H1 (cell line): ENCODE results near the gene C1QL1. TPM values are rescaled to one million over a fixed set of nuclear protein-coding genes. Genes with fewer than 3 reads are reported as not detected.

Experiments used
- CTCF ChIA-PET: fragments of 300-600 bp; sonication (Branson Sonifier 250); formaldehyde crosslinking; loops from one replicate; lab custom pipeline; 2021; ENCODE audit not compliant: partially characterized antibody; lab: Charles Lee
- POLR2A ChIA-PET: fragments of 300-600 bp; sonication (Branson Sonifier 250); formaldehyde crosslinking; loops from one replicate; lab custom pipeline; 2021; ENCODE audit warnings: inconsistent platforms; ENCODE audit not compliant: partially characterized antibody; lab: Charles Lee
- DNase-seq, 2 experiments: peaks; one replicate each; pipeline versions ENCODE4 v3.0.0 to v3.0.0-alpha.2; 2010 to 2022; ENCODE audit warnings: low spot score in 2 of 2, low read depth in 1 of 2, mixed read lengths in 1 of 2
- FAIRE-seq: peaks from 2 replicates; lab custom pipeline; 2011; peaks lifted over from hg19 to GRCh38; lab: Jason Lieb, UNC
- H2AFZ ChIP-seq: 2 replicates; pipeline ENCODE4 v1.8.1; 2012; ENCODE audit warnings: low read length, inconsistent platforms
- H2AK5ac ChIP-seq: 2 replicates; pipeline ENCODE4 v1.6.1; 2013; ENCODE audit warnings: low read depth, low read length
- H2BK120ac ChIP-seq: replicated peaks from 2 replicates; pipeline ENCODE3; 2013; ENCODE audit warnings: low read depth, low read length, inconsistent platforms
- H2BK12ac ChIP-seq: 2 replicates; pipeline ENCODE4 v1.6.1; 2013; ENCODE audit warnings: low read depth, low read length
- H2BK15ac ChIP-seq: 2 replicates; pipeline ENCODE4 v1.6.1; 2013; ENCODE audit warnings: low read length
- H2BK20ac ChIP-seq: 2 replicates; pipeline ENCODE4 v1.6.1; 2013; ENCODE audit warnings: low read length
- H2BK5ac ChIP-seq: 2 replicates; pipeline ENCODE4 v1.6.1; 2013; ENCODE audit warnings: low read depth, low read length
- H3K14ac ChIP-seq: 2 replicates; pipeline ENCODE4 v1.6.1; 2013; ENCODE audit warnings: inconsistent platforms; ENCODE audit not compliant: insufficient read length
- H3K18ac ChIP-seq: 2 replicates; pipeline ENCODE4 v1.6.1; 2013; ENCODE audit warnings: low read length; ENCODE audit errors: extremely low read depth
- H3K23ac ChIP-seq: 2 replicates; pipeline ENCODE4 v1.6.1; 2013; ENCODE audit warnings: inconsistent platforms; ENCODE audit not compliant: insufficient read length
- H3K23me2 ChIP-seq: 2 replicates; pipeline ENCODE4 v1.6.1; 2013; ENCODE audit warnings: low read depth, low read length
- H3K27ac ChIP-seq: 2 replicates; pipeline ENCODE4 v1.6.1; 2011; ENCODE audit warnings: low read depth, low read length, inconsistent platforms
- H3K27me3 ChIP-seq, 4 experiments: replicated peaks in 1 of 4; 1 replicate in 1 of 4; 2 replicates in 3 of 4; pipeline versions ENCODE4 v1.6.1 to v1.8.1; 2011 to 2013; ENCODE audit warnings: low read length in 3 of 4, mild to moderate bottlenecking in 3 of 4, inconsistent platforms in 2 of 4, mixed read lengths in 2 of 4, moderate library complexity in 1 of 4; ENCODE audit not compliant: control insufficient read depth in 3 of 4, insufficient read depth in 3 of 4; ENCODE audit errors: extremely low read depth in 1 of 4
- H3K36me3 ChIP-seq, 4 experiments: 2 replicates each; pipeline versions ENCODE4 v1.6.1 to v1.8.1; 2011 to 2013; ENCODE audit warnings: mild to moderate bottlenecking in 4 of 4, low read length in 3 of 4, moderate library complexity in 2 of 4, control low read depth in 1 of 4, inconsistent platforms in 1 of 4; ENCODE audit not compliant: insufficient read depth in 4 of 4, control insufficient read depth in 2 of 4
- H3K4ac ChIP-seq: replicated peaks from 2 replicates; pipeline ENCODE3; 2013; ENCODE audit warnings: low read length, low read depth, mixed read lengths, inconsistent platforms; ENCODE audit not compliant: insufficient read length
- H3K4me1 ChIP-seq, 4 experiments: replicated peaks in 1 of 4; 1 replicate in 1 of 4; 2 replicates in 3 of 4; pipeline versions ENCODE4 v1.6.1 to v1.8.1; 2011 to 2013; ENCODE audit warnings: low read length in 3 of 4, inconsistent platforms in 2 of 4, mixed read lengths in 1 of 4; ENCODE audit not compliant: insufficient read depth in 4 of 4, control insufficient read depth in 3 of 4
- H3K4me2 ChIP-seq, 2 experiments: 2 replicates each; pipeline versions ENCODE4 v1.6.1 to v1.8.1; 2011 to 2013; ENCODE audit warnings: low read depth in 2 of 2, low read length in 2 of 2, control low read depth in 1 of 2, inconsistent platforms in 1 of 2, mild to moderate bottlenecking in 1 of 2; ENCODE audit not compliant: insufficient read depth in 1 of 2
- H3K4me3 ChIP-seq, 4 experiments: fragments of 200-600, 300-600 bp in 1 of 4; sonication (generic), shearing (Covaris generic), sonication (Bioruptor Twin) in 1 of 4; 2 replicates each; pipeline versions ENCODE4 v1.5.1 to v1.8.1; 2011 to 2016; ENCODE audit warnings: low read length in 4 of 4, low read depth in 3 of 4, control low read depth in 2 of 4, inconsistent platforms in 2 of 4, mild to moderate bottlenecking in 2 of 4, mixed read lengths in 1 of 4, moderate library complexity in 1 of 4; ENCODE audit not compliant: insufficient read depth in 2 of 4; ENCODE audit errors: extremely low read depth in 1 of 4
- H3K56ac ChIP-seq: replicated peaks from 2 replicates; pipeline ENCODE3; 2013; ENCODE audit warnings: low read depth, mild to moderate bottlenecking, mixed read lengths, low read length, inconsistent platforms; ENCODE audit not compliant: insufficient read length
- H3K79me1 ChIP-seq: 2 replicates; pipeline ENCODE4 v1.6.1; 2013; ENCODE audit warnings: low read depth, low read length, control low read depth
- H3K79me2 ChIP-seq, 2 experiments: 2 replicates each; pipeline versions ENCODE4 v1.6.1 to v1.8.1; 2012 to 2013; ENCODE audit warnings: low read length in 2 of 2, mild to moderate bottlenecking in 2 of 2, inconsistent platforms in 1 of 2; ENCODE audit not compliant: insufficient read depth in 2 of 2, control insufficient read depth in 1 of 2
- H3K9ac ChIP-seq, 4 experiments: replicated peaks in 1 of 4; 1 replicate in 1 of 4; 2 replicates in 3 of 4; pipeline versions ENCODE4 v1.6.1 to v1.8.1; 2011 to 2013; ENCODE audit warnings: low read depth in 3 of 4, low read length in 3 of 4, control low read depth in 2 of 4, mild to moderate bottlenecking in 2 of 4, moderate library complexity in 2 of 4, inconsistent platforms in 1 of 4; ENCODE audit errors: extremely low read depth in 1 of 4
- H3K9me3 ChIP-seq, 2 experiments: 2 replicates each; pipeline versions ENCODE4 v1.6.1 to v1.8.1; 2012 to 2013; ENCODE audit warnings: mild to moderate bottlenecking in 2 of 2, moderate library complexity in 2 of 2, control low read depth in 1 of 2, inconsistent platforms in 1 of 2, low read depth in 1 of 2, low read length in 1 of 2, mixed read lengths in 1 of 2; ENCODE audit not compliant: insufficient read depth in 2 of 2
- H4K20me1 ChIP-seq, 2 experiments: replicated peaks in 1 of 2; 2 replicates each; pipeline versions ENCODE3 to v1.8.1; 2011 to 2013; ENCODE audit warnings: inconsistent platforms in 2 of 2, low read length in 2 of 2, mild to moderate bottlenecking in 1 of 2; ENCODE audit not compliant: insufficient read depth in 2 of 2, control insufficient read depth in 1 of 2
- H4K5ac ChIP-seq: 2 replicates; pipeline ENCODE4 v1.6.1; 2013; ENCODE audit warnings: low read length, low read depth, mixed read lengths, inconsistent platforms; ENCODE audit not compliant: insufficient read length
- H4K8ac ChIP-seq: 2 replicates; pipeline ENCODE4 v1.8.0; 2013; ENCODE audit warnings: mild to moderate bottlenecking, moderate library complexity, low read length, inconsistent platforms; ENCODE audit not compliant: insufficient read depth; ENCODE audit errors: extremely low read depth
- H4K91ac ChIP-seq: replicated peaks from 2 replicates; pipeline ENCODE3; 2013; ENCODE audit warnings: low read length, mixed read lengths, inconsistent platforms; ENCODE audit not compliant: insufficient read length
- BCL11A ChIP-seq, 2 experiments: IDR thresholded peaks; one replicate each; pipeline ENCODE4 v1.6.1; 2011; ENCODE audit warnings: low read depth in 2 of 2, low read length in 2 of 2, mild to moderate bottlenecking in 2 of 2
- CREB1 ChIP-seq: IDR thresholded peaks from 2 replicates; pipeline ENCODE4 v1.6.1; 2012; ENCODE audit warnings: inconsistent platforms
- GTF2F1 ChIP-seq: IDR thresholded peaks from 2 replicates; pipeline ENCODE4 v1.6.1; 2012; ENCODE audit warnings: low read depth, low read length, improper control_type of control experiment, borderline replicate concordance
- JUN ChIP-seq: IDR thresholded peaks from 2 replicates; pipeline ENCODE4 v1.6.1; 2011; ENCODE audit warnings: low read depth, mild to moderate bottlenecking, improper control_type of control experiment, low read length
- KDM1A ChIP-seq: fragments of 200-600, 300-600 bp; sonication (generic); IDR thresholded peaks from 2 replicates; pipeline ENCODE4 v1.7.1; 2016; ENCODE audit warnings: mild to moderate bottlenecking, low read length, borderline replicate concordance
- MAFK ChIP-seq: IDR thresholded peaks from 2 replicates; pipeline ENCODE4 v1.6.1; 2012; ENCODE audit warnings: low read depth, mild to moderate bottlenecking, improper control_type of control experiment, low read length
- PHF8 ChIP-seq: fragments of 200-600 bp; sonication (generic); conservative IDR thresholded peaks from 2 replicates; pipeline ENCODE4 v1.7.1; 2012; ENCODE audit warnings: low read depth, mild to moderate bottlenecking, inconsistent platforms, low read length, moderate library complexity
- POU5F1 ChIP-seq: IDR thresholded peaks from 2 replicates; pipeline ENCODE4 v1.6.1; 2011; ENCODE audit warnings: low read depth, mild to moderate bottlenecking, low read length, moderate library complexity
- RNF2 ChIP-seq: fragments of 200-900, 300-1000 bp; sonication (generic); IDR thresholded peaks from 2 replicates; pipeline ENCODE4 v1.7.1; 2016; ENCODE audit warnings: borderline replicate concordance, low read depth, mild to moderate bottlenecking, antibody characterized with exemption, low read length; ENCODE audit not compliant: poor library complexity, severe bottlenecking; ENCODE audit errors: missing control alignments
- RXRA ChIP-seq: IDR thresholded peaks from 2 replicates; pipeline ENCODE4 v1.6.1; 2011; ENCODE audit warnings: low read depth, mild to moderate bottlenecking, low read length, moderate library complexity; ENCODE audit not compliant: insufficient read depth
- SIN3A ChIP-seq, 2 experiments: IDR thresholded peaks in 1 of 2; conservative IDR thresholded peaks in 1 of 2; 2 replicates each; pipeline ENCODE4 v1.6.1; 2011 to 2012; ENCODE audit warnings: low read length in 2 of 2, improper control_type of control experiment in 1 of 2, low read depth in 1 of 2, mild to moderate bottlenecking in 1 of 2
- SUZ12 ChIP-seq: fragments of 200-600 bp; sonication (generic); IDR thresholded peaks from 2 replicates; pipeline ENCODE4 v1.6.1; 2012; ENCODE audit warnings: mild to moderate bottlenecking, inconsistent platforms, low read length, moderate library complexity, mixed read lengths
- WGBS, 2 experiments: shearing (Covaris generic) in 1 of 2; methylation state at CpG; one replicate each; pipeline versions ENCODE4 v1.1.6 to v1.1.7; 2013 to 2015; ENCODE audit warnings: low lambda C conversion rate in 2 of 2, mixed read lengths in 2 of 2, inconsistent platforms in 1 of 2, low coverage in 1 of 2, missing lambda C conversion rate in 1 of 2; ENCODE audit not compliant: insufficient replicate concordance in 2 of 2, insufficient coverage in 1 of 2, insufficient read length in 1 of 2; ENCODE audit errors: extremely low coverage in 1 of 2, missing lambda C conversion rate in 1 of 2; 5-methylcytosine and 5-hydroxymethylcytosine counted together
- polyA plus RNA-seq, 7 experiments: library from polyadenylated mRNA; depleted of rRNA in 3 of 7; stranded (reverse) in 5 of 7; unstranded in 2 of 7; fragments of >200 nt in 5 of 7; fragments of 200-250 nt in 2 of 7; gene quantifications; 1 replicate in 5 of 7; 2 replicates in 1 of 7; 4 replicates in 1 of 7; pipeline versions ENCODE4 v1.2.1 to v1.2.3, GENCODE V29; 2011 to 2013; ENCODE audit warnings: missing spikeins in 2 of 7, mixed read lengths in 2 of 7
- total RNA-seq: library from RNA; stranded (reverse); fragmentation: NEBNext Ultra II Directional; extraction: Animal tissue kit (Norgen Biotek cat#: 25700); gene quantifications from 2 replicates; pipeline ENCODE4 v1.2.1, GENCODE V29; 2021

The C1QL1 gene
- total and polyA plus RNA-seq, 2 of the 8 experiments (the other 6 are each of a cell fraction or from before 2014, with no cell fraction given), result 7.6 to 10.5 TPM

GRCh38 chr17:44981221-44981968 is 13.3 kb upstream of the C1QL1 start:
- no peaks in the 10 kb centered on the region for H3K79me2 ChIP-seq
- H2AFZ ChIP-seq, result no peak overlapping the region
- 78% methylated on average over 12 of the region's 12 CpGs; no CpG with 5 or more reads in 1 of the 2 experiments for WGBS, 2 experiments
- no peak overlapping the region for H3K14ac ChIP-seq
- no peak overlapping the region for H3K4me2 ChIP-seq
- POLR2A ChIA-PET, result interaction anchor here (0.7 kb wide), 1 partner anchor 126 kb away, joined by 3 read pairs; no protein-coding TSS in a partner anchor
- no peak overlapping the region for H4K8ac ChIP-seq
- H4K20me1 ChIP-seq, result no peaks in the 10 kb centered on the region
- H3K23me2 ChIP-seq, result peaks cover 12% of the 10 kb centered on the region; the same call in 1 of the 2 replicates
- no peak overlapping the region for H2BK5ac ChIP-seq
- H2BK15ac ChIP-seq, result no peak overlapping the region
- H2AK5ac ChIP-seq, result no peak overlapping the region
- H3K18ac ChIP-seq, result no peak overlapping the region
- H3K79me1 ChIP-seq, result no peaks in the 10 kb centered on the region
- H3K4ac ChIP-seq, result no peak overlapping the region
- H3K4me3 ChIP-seq, result no peak overlapping the region
- no peak overlapping the region for H3K23ac ChIP-seq
- H3K9ac ChIP-seq, result no peak overlapping the region
- CTCF ChIA-PET, result interaction anchor here (1.5 to 2.4 kb wide), 2 partner anchors 10 to 17 kb away, joined by 5 to 9 read pairs; no protein-coding TSS in a partner anchor
- H4K5ac ChIP-seq, result no peak overlapping the region
- H2BK20ac ChIP-seq, result no peak overlapping the region
- no peak overlapping the region for H2BK120ac ChIP-seq
- no peak overlapping the region for H3K56ac ChIP-seq
- DNase-seq (no peak), FAIRE-seq (no peak)
- no peaks in the 10 kb centered on the region for H3K36me3 ChIP-seq
- H4K91ac ChIP-seq, result no peak overlapping the region
- peaks cover 0 to 11% (median 6%) of the 10 kb centered on the region in 4 experiments; a peak in 6 of 7 replicates for H3K4me1 ChIP-seq
- no peak overlapping the region for H2BK12ac ChIP-seq
- no peaks in the 10 kb centered on the region for H3K9me3 ChIP-seq
- H3K27me3 ChIP-seq, result peaks cover 0 to 8% (median 4%) of the 10 kb centered on the region in 4 experiments; a peak in 4 of 7 replicates
- H3K27ac ChIP-seq, result no peak overlapping the region
- TF ChIP-seq SUZ12 (no peak), GTF2F1 (no peak), MAFK (no peak), JUN (no peak), BCL11A (IDR thresholded peaks at IDR 0.05; ENCODE audit: low read depth in 2 of 2, low read length in 2 of 2) (no peak), RNF2 (no peak), KDM1A (no peak), POU5F1 (no peak), SIN3A (conservative IDR thresholded peaks at IDR 0.05 in 1 of 2, IDR thresholded peaks at IDR 0.05 in 1 of 2; ENCODE audit: low read depth in 1 of 2, low read length in 2 of 2) (no peak), CREB1 (no peak), RXRA (no peak), PHF8 (no peak)
